ENCODE results near the gene LOX.

- TF ChIP-seq, protein P1, sequence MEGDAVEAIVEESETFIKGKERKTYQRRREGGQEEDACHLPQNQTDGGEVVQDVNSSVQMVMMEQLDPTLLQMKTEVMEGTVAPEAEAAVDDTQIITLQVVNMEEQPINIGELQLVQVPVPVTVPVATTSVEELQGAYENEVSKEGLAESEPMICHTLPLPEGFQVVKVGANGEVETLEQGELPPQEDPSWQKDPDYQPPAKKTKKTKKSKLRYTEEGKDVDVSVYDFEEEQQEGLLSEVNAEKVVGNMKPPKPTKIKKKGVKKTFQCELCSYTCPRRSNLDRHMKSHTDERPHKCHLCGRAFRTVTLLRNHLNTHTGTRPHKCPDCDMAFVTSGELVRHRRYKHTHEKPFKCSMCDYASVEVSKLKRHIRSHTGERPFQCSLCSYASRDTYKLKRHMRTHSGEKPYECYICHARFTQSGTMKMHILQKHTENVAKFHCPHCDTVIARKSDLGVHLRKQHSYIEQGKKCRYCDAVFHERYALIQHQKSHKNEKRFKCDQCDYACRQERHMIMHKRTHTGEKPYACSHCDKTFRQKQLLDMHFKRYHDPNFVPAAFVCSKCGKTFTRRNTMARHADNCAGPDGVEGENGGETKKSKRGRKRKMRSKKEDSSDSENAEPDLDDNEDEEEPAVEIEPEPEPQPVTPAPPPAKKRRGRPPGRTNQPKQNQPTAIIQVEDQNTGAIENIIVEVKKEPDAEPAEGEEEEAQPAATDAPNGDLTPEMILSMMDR (IDR thresholded peaks at IDR 0.05) = no peak
- no peak for TF ChIP-seq POLR2AphosphoS5 (IDR thresholded peaks at IDR 0.05)
- no peak for TF ChIP-seq POLR2A (IDR thresholded peaks at IDR 0.05)
- no peak for TF ChIP-seq EP300 (IDR thresholded peaks at IDR 0.05)
Observed at GRCh38 chr5:122063836-122064235, 14.2 kb downstream of the LOX start.
